ENCODE measurements around the gene MKNK1. TPM values are rescaled to one million over a fixed set of nuclear protein-coding genes. Genes with fewer than 3 reads are reported as not detected.

The MKNK1 gene
- total and polyA plus RNA-seq, 8 donors, result 21.2 to 182 (median 36.7) TPM

- DNase-seq, result no peak
- Histone ChIP-seq H3K36me3 (peaks cover 40 to 57% (median 57%) of the 10 kb centered on the region in 4 donors), H3K4me1 (peaks cover 0 to 16% (median 5%) of the 10 kb centered on the region in 4 donors), H3K27me3 (no peaks in the 10 kb centered on the region), H3K27ac (no peak overlapping the region), H3K4me3 (no peak overlapping the region), H3K9me3 (no peaks in the 10 kb centered on the region)
- intact Hi-C loops (cut with DNase I; ENCODE audit: low total_unique reads), result no loop called here
- no peak for TF ChIP-seq CTCF (IDR thresholded peaks at IDR 0.05)
- no peak for TF ChIP-seq EP300 (IDR thresholded peaks at IDR 0.05)
- TF ChIP-seq POLR2A (IDR thresholded peaks at IDR 0.05), result no peak
- no peak for TF ChIP-seq POLR2AphosphoS5 (IDR thresholded peaks at IDR 0.05)
- WGBS, 5 donors, result 84 to 97% (median 92%) methylated on average over 4 of the region's 4 CpGs
Measured at GRCh38 chr1:46592823-46593222, 11.2 kb downstream of the MKNK1 start.

GRCh38 chr1:46589529-46589928, 14.5 kb downstream of the MKNK1 start:
- Histone ChIP-seq H3K4me3 (no peak overlapping the region), H3K36me3 (peaks cover 38 to 90% (median 87%) of the 10 kb centered on the region in 4 donors), H3K27me3 (no peaks in the 10 kb centered on the region), H3K27ac (no peak overlapping the region), H3K4me1 (peaks cover 0 to 7% (median 0%) of the 10 kb centered on the region in 4 donors), H3K9me3 (no peaks in the 10 kb centered on the region)
- intact Hi-C loops (cut with DNase I; ENCODE audit: low total_unique reads), result no loop called here
- no peak for DNase-seq
- WGBS, 5 donors, result 92 to 95% (median 94%) methylated on average over 3 of the region's 3 CpGs
- TF ChIP-seq POLR2A (IDR thresholded peaks at IDR 0.05), result no peak
- TF ChIP-seq EP300 (IDR thresholded peaks at IDR 0.05), result no peak
- TF ChIP-seq POLR2AphosphoS5 (IDR thresholded peaks at IDR 0.05), result no peak
- no peak for TF ChIP-seq CTCF (IDR thresholded peaks at IDR 0.05)

- TF ChIP-seq POLR2AphosphoS5 (IDR thresholded peaks at IDR 0.05) (no peak), EP300 (IDR thresholded peaks at IDR 0.05) (no peak), CTCF (IDR thresholded peaks at IDR 0.05) (no peak), POLR2A (IDR thresholded peaks at IDR 0.05) (no peak)
- Histone ChIP-seq H3K27me3 (no peaks in the 10 kb centered on the region), H3K36me3 (peaks cover 39 to 93% (median 88%) of the 10 kb centered on the region in 4 donors), H3K4me3 (no peak overlapping the region), H3K27ac (peak overlapping the region in 1 of 5 donors; percentile 3), H3K4me1 (peaks cover 0 to 14% (median 0%) of the 10 kb centered on the region in 4 donors), H3K9me3 (no peaks in the 10 kb centered on the region)
- intact Hi-C loops (cut with DNase I; ENCODE audit: low total_unique reads), result no loop called here
- 73 to 95% (median 90%) methylated on average over 7 of the region's 7 CpGs for WGBS, 5 donors
- peak in 1 of 2 donors; percentile 32 for DNase-seq
Measured at GRCh38 chr1:46587069-46587468, 17.0 kb downstream of the MKNK1 start.

GRCh38 chr1:46585312-46585938, 18.6 kb downstream of the MKNK1 start:
- TF ChIP-seq CTCF (IDR thresholded peaks at IDR 0.05) (no peak), EP300 (IDR thresholded peaks at IDR 0.05) (no peak), POLR2AphosphoS5 (IDR thresholded peaks at IDR 0.05) (no peak), POLR2A (IDR thresholded peaks at IDR 0.05) (no peak)
- H3K4me1 ChIP-seq, result peaks cover 0 to 20% (median 0%) of the 10 kb centered on the region in 4 donors
- no peak overlapping the region for H3K27ac ChIP-seq
- WGBS, 5 donors, result 85 to 91% (median 88%) methylated on average over 12 of the region's 12 CpGs
- intact Hi-C loops (cut with DNase I; ENCODE audit: low total_unique reads), result no loop called here
- H3K9me3 ChIP-seq, result no peaks in the 10 kb centered on the region
- no peak for DNase-seq
- no peak overlapping the region for H3K4me3 ChIP-seq
- H3K27me3 ChIP-seq, result no peaks in the 10 kb centered on the region
- H3K36me3 ChIP-seq, result peaks cover 33 to 93% (median 86%) of the 10 kb centered on the region in 4 donors

Data from stomach (tissue), 9 donors.